Astrocyte (in vitro differentiated cells and primary cell): Measurements from ENCODE around the gene GNG12. TPM values are rescaled to one million over a fixed set of nuclear protein-coding genes. Genes with fewer than 3 reads are reported as not detected.

Source experiments
- DNase-seq: peaks from one replicate; pipeline ENCODE4 v3.0.0-alpha.2; 2010; ENCODE audit warnings: low read depth
- FAIRE-seq: peaks from 2 replicates; lab custom pipeline; 2011; peaks lifted over from hg19 to GRCh38; lab: Jason Lieb, UNC
- H2AFZ ChIP-seq: 2 replicates; pipeline ENCODE4 v1.6.0; 2012; ENCODE audit warnings: low read depth, low read length, inconsistent platforms
- H3K27ac ChIP-seq: 2 replicates; pipeline ENCODE4 v1.5.1; 2011; ENCODE audit warnings: low read depth, low read length, inconsistent platforms
- H3K27me3 ChIP-seq: 2 replicates; pipeline ENCODE4 v1.6.0; 2011; ENCODE audit warnings: low read length, inconsistent platforms; ENCODE audit not compliant: insufficient read depth
- H3K36me3 ChIP-seq: 2 replicates; pipeline ENCODE4 v1.5.1; 2011; ENCODE audit warnings: low read length, inconsistent platforms; ENCODE audit not compliant: insufficient read depth
- H3K4me1 ChIP-seq: 2 replicates; pipeline ENCODE4 v1.5.1; 2011; ENCODE audit warnings: low read length, inconsistent platforms; ENCODE audit not compliant: insufficient read depth
- H3K4me2 ChIP-seq: 2 replicates; pipeline ENCODE4 v1.6.0; 2012; ENCODE audit warnings: low read length, inconsistent platforms
- H3K4me3 ChIP-seq: 2 replicates; pipeline ENCODE4 v1.5.1; 2011; ENCODE audit warnings: low read depth, mild to moderate bottlenecking, low read length, inconsistent platforms; ENCODE audit not compliant: insufficient read depth
- H3K79me2 ChIP-seq: 2 replicates; pipeline ENCODE4 v1.6.0; 2012; ENCODE audit warnings: mild to moderate bottlenecking, low read length, inconsistent platforms; ENCODE audit not compliant: insufficient read depth
- H3K9ac ChIP-seq: 2 replicates; pipeline ENCODE4 v1.6.0; 2012; ENCODE audit warnings: mild to moderate bottlenecking, low read length, inconsistent platforms
- H3K9me3 ChIP-seq: 2 replicates; pipeline ENCODE4 v1.5.1; 2012; ENCODE audit warnings: low read depth, mild to moderate bottlenecking, low read length, inconsistent platforms; ENCODE audit not compliant: insufficient read depth
- H4K20me1 ChIP-seq: 2 replicates; pipeline ENCODE4 v1.6.0; 2012; ENCODE audit warnings: low read length, inconsistent platforms; ENCODE audit not compliant: insufficient read depth
- H3K27ac Mint-ChIP-seq: one replicate; pipeline ENCODE4 v1.8.0; 2021; ENCODE audit warnings: mild to moderate bottlenecking, mixed read lengths; ENCODE audit not compliant: unreplicated experiment
- H3K27me3 Mint-ChIP-seq: one replicate; pipeline ENCODE4 v1.8.0; 2021; ENCODE audit warnings: low read depth, mixed read lengths; ENCODE audit not compliant: unreplicated experiment
- H3K36me3 Mint-ChIP-seq: one replicate; pipeline ENCODE4 v1.8.0; 2021; ENCODE audit warnings: low read depth, mixed read lengths; ENCODE audit not compliant: unreplicated experiment
- H3K4me1 Mint-ChIP-seq: one replicate; pipeline ENCODE4 v1.8.0; 2021; ENCODE audit warnings: low read depth, mixed read lengths; ENCODE audit not compliant: unreplicated experiment
- H3K4me3 Mint-ChIP-seq: one replicate; pipeline ENCODE4 v1.8.0; 2021; ENCODE audit warnings: mild to moderate bottlenecking, moderate library complexity, mixed read lengths; ENCODE audit not compliant: unreplicated experiment
- H3K9me3 Mint-ChIP-seq: one replicate; pipeline ENCODE4 v1.8.0; 2021; ENCODE audit warnings: mild to moderate bottlenecking, mixed read lengths; ENCODE audit not compliant: unreplicated experiment
- CTCF ChIP-seq: IDR thresholded peaks from 2 replicates; pipeline ENCODE4 v1.5.1; 2011; ENCODE audit warnings: low read depth, mild to moderate bottlenecking, inconsistent platforms, low read length, moderate library complexity; ENCODE audit not compliant: insufficient read depth
- EZH2 ChIP-seq: IDR thresholded peaks from 2 replicates; pipeline ENCODE4 v1.6.1; 2012; ENCODE audit warnings: mild to moderate bottlenecking, low read length, inconsistent platforms; ENCODE audit not compliant: insufficient read depth
- total RNA-seq: library from RNA; stranded (reverse); gene quantifications from 2 replicates; pipeline ENCODE4 v1.2.1, GENCODE V29; 2021

Gene GNG12
- total RNA-seq, 1 donor from 2014 or later = 101 TPM

- H4K20me1 ChIP-seq = peaks cover 21% of the 10 kb centered on the region
- H3K4me2 ChIP-seq = peak overlapping the region; percentile 85
- H3K79me2 ChIP-seq = peaks cover 79% of the 10 kb centered on the region
- DNase-seq = no peak
- H3K36me3 ChIP-seq = peaks cover 4% of the 10 kb centered on the region
- FAIRE-seq = no peak
- H3K27me3 ChIP-seq = no peaks in the 10 kb centered on the region
- peak overlapping the region; percentile 39 for H3K4me3 ChIP-seq
- H3K9ac ChIP-seq = peak overlapping the region; percentile 69
- peak overlapping the region; percentile 92 for H3K27ac Mint-ChIP-seq
- H3K9me3 Mint-ChIP-seq = no peaks in the 10 kb centered on the region
- peaks cover 31% of the 10 kb centered on the region for H3K4me1 ChIP-seq
- H3K9me3 ChIP-seq = no peaks in the 10 kb centered on the region
- no peak for TF ChIP-seq CTCF
- TF ChIP-seq EZH2 = no peak
- peak overlapping the region; percentile 77 for H3K27ac ChIP-seq
- no peak overlapping the region for H3K4me3 Mint-ChIP-seq
- no peak overlapping the region for H2AFZ ChIP-seq
- H3K27me3 Mint-ChIP-seq = no peaks in the 10 kb centered on the region
- H3K4me1 Mint-ChIP-seq = peaks cover 56% of the 10 kb centered on the region
- H3K36me3 Mint-ChIP-seq = peaks cover 4% of the 10 kb centered on the region
Measured at GRCh38 chr1:67736750-67737149, 96.5 kb downstream of the GNG12 start.

- H3K9me3 Mint-ChIP-seq = no peaks in the 10 kb centered on the region
- peak overlapping the region; percentile 39 for H3K4me3 ChIP-seq
- H3K36me3 Mint-ChIP-seq = peaks cover 4% of the 10 kb centered on the region
- peaks cover 63% of the 10 kb centered on the region for H3K4me1 Mint-ChIP-seq
- H3K27me3 Mint-ChIP-seq = no peaks in the 10 kb centered on the region
- H3K27ac Mint-ChIP-seq = peak overlapping the region; percentile 92
- no peak overlapping the region for H2AFZ ChIP-seq
- H3K4me1 ChIP-seq = peaks cover 31% of the 10 kb centered on the region
- H3K9ac ChIP-seq = peak overlapping the region; percentile 69
- H3K36me3 ChIP-seq = peaks cover 10% of the 10 kb centered on the region
- no peaks in the 10 kb centered on the region for H3K9me3 ChIP-seq
- no peak for TF ChIP-seq CTCF
- TF ChIP-seq EZH2 = no peak
- H3K4me3 Mint-ChIP-seq = no peak overlapping the region
- peaks cover 26% of the 10 kb centered on the region for H4K20me1 ChIP-seq
- H3K79me2 ChIP-seq = peaks cover 72% of the 10 kb centered on the region
- H3K4me2 ChIP-seq = peak overlapping the region; percentile 85
- peak overlapping the region; percentile 77 for H3K27ac ChIP-seq
- DNase-seq = peak; percentile 96
- H3K27me3 ChIP-seq = no peaks in the 10 kb centered on the region
- FAIRE-seq = peak; percentile 91
Measured at GRCh38 chr1:67735806-67736627, 97.2 kb downstream of the GNG12 start.

GRCh38 chr1:67735206-67735605 is 98.1 kb downstream of the GNG12 start:
- Mint-ChIP-seq H3K9me3 (no peaks in the 10 kb centered on the region), H3K4me1 (peaks cover 70% of the 10 kb centered on the region), H3K36me3 (peaks cover 4% of the 10 kb centered on the region), H3K27ac (peak overlapping the region; percentile 92), H3K4me3 (no peak overlapping the region), H3K27me3 (no peaks in the 10 kb centered on the region)
- Histone ChIP-seq H3K9me3 (no peaks in the 10 kb centered on the region), H2AFZ (no peak overlapping the region), H3K27me3 (no peaks in the 10 kb centered on the region), H3K4me3 (no peak overlapping the region), H3K79me2 (peaks cover 66% of the 10 kb centered on the region), H3K9ac (no peak overlapping the region), H4K20me1 (peaks cover 28% of the 10 kb centered on the region), H3K27ac (peak overlapping the region; percentile 77), H3K4me2 (no peak overlapping the region), H3K4me1 (peaks cover 31% of the 10 kb centered on the region), H3K36me3 (peaks cover 10% of the 10 kb centered on the region)
- DNase-seq (no peak), FAIRE-seq (no peak)
- TF ChIP-seq EZH2 = no peak
- no peak for TF ChIP-seq CTCF
